GM18951 (cell line): Measurements from ENCODE around the gene FMO2.

Experiments used
- POLR2A ChIP-seq: IDR thresholded peaks from 4 replicates; pipeline ENCODE4 v1.6.1; 2011; ENCODE audit warnings: mild to moderate bottlenecking; ENCODE audit not compliant: insufficient read length, insufficient read depth; ENCODE audit errors: extremely low read depth
- in situ Hi-C: fragments of 300-500 bp; cut with MboI; formaldehyde crosslinking; loops from one replicate; pipeline ENCODE4 v1.12.0; 2022; ENCODE audit warnings: low sequenced_read_pairs, mixed read lengths, inconsistent platforms; ENCODE audit not compliant: unreplicated experiment

Gene FMO2

GRCh38 chr1:171247501-171247900 is 62.4 kb downstream of the FMO2 start:
- in situ Hi-C loops: no loop called here
- TF ChIP-seq POLR2A: no peak

- TF ChIP-seq POLR2A: no peak
Measured at GRCh38 chr1:171248302-171248701, 63.2 kb downstream of the FMO2 start, which contains the start of gene FMO1. Gene FMO1 (plus strand): TSS chr1:171248494. CDS start chr1:171258088, 9,594 bp downstream.

GRCh38 chr1:171248841-171249240 is 63.7 kb downstream of the FMO2 start:
- in situ Hi-C loops: no loop called here
- TF ChIP-seq POLR2A: no peak

More at GRCh38 chr1:171248302-171248701, 63.2 kb downstream of the FMO2 start, which contains the start of gene FMO1:
- in situ Hi-C loops: no loop called here

GRCh38 chr1:171250263-171250662 is 65.2 kb downstream of the FMO2 start:
- in situ Hi-C loops: loop anchor here (10.0 kb wide), 1 partner anchor 55 kb away; no protein-coding TSS in a partner anchor
- TF ChIP-seq POLR2A: no peak

GRCh38 chr1:171251042-171251951 is 66.2 kb downstream of the FMO2 start:
- in situ Hi-C loops: loop anchor here (10.0 kb wide), 1 partner anchor 54 kb away; no protein-coding TSS in a partner anchor

GRCh38 chr1:171251952-171252300 is 66.8 kb downstream of the FMO2 start:
- in situ Hi-C loops: loop anchor here (10.0 kb wide), 1 partner anchor 53 kb away; no protein-coding TSS in a partner anchor
- TF ChIP-seq POLR2A: no peak

More at GRCh38 chr1:171251042-171251951, 66.2 kb downstream of the FMO2 start:
- no peak for TF ChIP-seq POLR2A

- TF ChIP-seq POLR2A: no peak
- in situ Hi-C loops: loop anchor here (10.0 kb wide), 1 partner anchor 52 kb away; no protein-coding TSS in a partner anchor
Measured at GRCh38 chr1:171252482-171252881, 67.4 kb downstream of the FMO2 start.

GRCh38 chr1:171254859-171255258 is 69.8 kb downstream of the FMO2 start:
- in situ Hi-C loops: loop anchor here (10.0 kb wide), 1 partner anchor 50 kb away; no protein-coding TSS in a partner anchor
- no peak for TF ChIP-seq POLR2A

GRCh38 chr1:171256940-171257606 is 72.0 kb downstream of the FMO2 start:
- in situ Hi-C loops: loop anchor here (10.0 kb wide), 1 partner anchor 48 kb away; no protein-coding TSS in a partner anchor
- TF ChIP-seq POLR2A: no peak

- in situ Hi-C loops: loop anchor here (10.0 kb wide), 1 partner anchor 47 kb away; no protein-coding TSS in a partner anchor
Measured at GRCh38 chr1:171257607-171258076, 72.5 kb downstream of the FMO2 start.

GRCh38 chr1:171258429-171258828 is 73.3 kb downstream of the FMO2 start:
- no peak for TF ChIP-seq POLR2A

More at GRCh38 chr1:171257607-171258076, 72.5 kb downstream of the FMO2 start:
- no peak for TF ChIP-seq POLR2A

GRCh38 chr1:171258943-171259342 is 73.8 kb downstream of the FMO2 start:
- TF ChIP-seq POLR2A: no peak
- in situ Hi-C loops: loop anchor here (10.0 kb wide), 1 partner anchor 46 kb away; no protein-coding TSS in a partner anchor

More at GRCh38 chr1:171258429-171258828, 73.3 kb downstream of the FMO2 start:
- in situ Hi-C loops: loop anchor here (10.0 kb wide), 1 partner anchor 46 kb away; no protein-coding TSS in a partner anchor
